SW 1271 (cell line): Measurements from ENCODE around the gene SCAMP3.
A peak's percentile ranks its signal among the peaks of the same experiment; 100 is the strongest.
"Not testable (repeated sequence)": the region's sequence is repeated elsewhere in the genome, so short reads cannot be mapped to it uniquely, and the experiment has no call there.

Source experiments
- DNase-seq, 2 experiments: peaks; one replicate each; lab custom pipeline; 2025; lab: John Stamatoyannopoulos, UW

The SCAMP3 gene

DNA sequence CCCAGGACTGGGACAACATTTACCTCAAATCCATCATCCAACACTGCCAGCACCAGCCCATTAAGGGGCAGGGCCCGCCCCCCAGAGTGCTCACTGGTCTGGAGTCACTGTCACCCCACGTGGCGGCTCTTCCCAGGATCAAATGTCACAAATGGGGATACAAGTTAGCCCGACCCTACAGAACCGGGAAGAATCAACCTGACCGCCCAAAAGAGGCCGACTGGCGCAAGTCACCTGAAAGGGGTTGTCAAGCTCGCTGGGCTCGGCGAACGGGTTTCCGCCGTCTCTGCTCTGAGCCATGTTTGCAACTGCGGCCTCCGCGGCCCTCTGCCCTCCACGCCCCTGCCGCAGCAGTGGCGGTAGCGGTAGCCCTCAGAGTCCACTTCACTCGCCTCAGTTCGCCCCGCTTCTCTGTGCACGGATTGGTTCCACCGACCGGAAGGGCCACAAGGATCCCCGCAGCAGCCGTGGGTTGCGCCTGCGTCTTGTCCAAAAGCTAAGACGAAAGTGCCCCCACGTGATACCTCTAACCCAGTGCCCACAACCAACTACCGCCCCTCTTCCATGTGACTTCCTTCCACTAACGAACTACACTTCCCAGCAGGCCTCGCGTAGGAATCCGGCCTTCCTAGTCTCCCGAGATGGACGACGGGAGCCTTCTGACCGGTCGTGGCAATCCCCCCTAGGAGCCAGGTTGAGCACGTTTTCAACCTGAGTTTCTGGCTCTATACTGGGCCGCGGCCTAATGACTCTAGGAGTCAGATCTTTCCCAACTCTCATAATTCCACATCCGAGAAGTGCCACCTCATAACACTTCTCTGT, at the start of gene SCAMP3:
Gene SCAMP3, minus strand, starts transcription at position 509 of the 822 bp plus-strand sequence. Its CDS starts 209 bp downstream, at position 300.
- peak; percentile 84 to 94 for DNase-seq

DNA sequence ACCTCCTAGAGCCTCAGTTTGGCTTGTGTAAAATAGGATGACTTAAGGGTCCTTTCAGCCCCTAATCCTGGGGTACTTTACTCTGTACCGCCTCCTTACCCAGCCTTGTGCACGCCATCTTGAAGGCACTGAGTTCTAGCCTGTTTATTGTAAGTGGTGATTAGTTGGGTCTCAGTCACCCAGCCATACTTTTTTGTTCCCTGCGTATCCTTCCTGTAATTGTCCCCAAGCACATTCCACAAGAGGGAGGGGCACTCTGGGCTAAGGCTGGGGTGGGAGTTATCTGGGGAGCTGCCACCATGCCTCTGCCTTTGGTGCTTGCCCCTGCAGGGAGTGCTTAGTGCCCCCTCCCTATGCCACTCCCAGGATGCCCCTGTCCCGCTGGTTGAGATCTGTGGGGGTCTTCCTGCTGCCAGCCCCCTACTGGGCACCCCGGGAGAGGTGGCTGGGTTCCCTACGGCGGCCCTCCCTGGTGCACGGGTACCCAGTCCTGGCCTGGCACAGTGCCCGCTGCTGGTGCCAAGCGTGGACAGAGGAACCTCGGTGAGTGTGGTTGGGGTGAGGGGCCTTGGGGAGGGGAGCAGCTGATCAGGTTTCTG, 47.4 kb upstream of the SCAMP3 start:
- no peak for DNase-seq

DNA sequence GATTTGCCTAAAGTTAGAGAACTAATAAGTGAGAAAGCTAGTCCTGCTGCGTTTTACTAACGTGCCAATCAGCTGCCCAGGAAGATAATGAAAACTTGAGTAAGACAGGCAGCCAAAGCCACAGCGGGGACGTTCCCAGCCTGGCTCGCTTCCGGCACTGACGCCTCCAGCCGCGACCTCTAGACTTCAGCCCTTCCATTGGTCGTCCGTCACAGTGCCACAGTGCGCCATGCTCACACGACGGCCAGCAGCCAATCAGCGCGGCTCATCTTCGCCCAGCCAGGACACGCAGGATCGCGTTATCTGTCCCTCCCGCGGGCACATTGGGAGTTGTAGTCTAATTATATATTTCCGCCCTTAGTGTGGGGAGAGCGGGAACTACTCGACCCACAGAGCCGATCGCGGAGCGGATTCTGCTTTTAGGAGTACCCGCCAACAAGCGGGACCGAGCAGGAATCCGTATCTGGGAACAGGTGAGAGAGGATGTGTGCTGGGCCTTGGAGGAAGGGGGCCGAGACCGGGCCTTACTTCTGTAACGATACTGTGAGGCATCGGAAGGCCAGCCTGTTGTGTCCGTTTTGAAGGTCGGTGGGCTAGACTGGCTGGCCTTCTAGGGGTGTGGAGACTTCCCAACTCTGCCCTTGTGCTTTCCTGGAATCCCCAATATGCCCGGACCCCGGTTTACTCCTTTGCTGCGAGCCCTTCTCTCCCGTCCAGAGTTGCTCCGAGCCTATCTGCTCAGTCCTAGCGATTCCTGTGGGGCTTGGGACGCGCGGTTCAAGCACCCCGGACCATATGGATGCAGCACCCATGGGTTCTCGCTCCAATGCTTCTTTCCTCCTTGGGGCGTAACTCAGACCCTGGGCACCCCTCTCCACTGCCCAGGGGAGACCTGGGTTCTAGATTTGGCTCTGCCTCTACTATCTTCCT, 46.6 kb upstream of the SCAMP3 start, which contains the start of gene FDPS:
Gene FDPS, plus strand, starts transcription at position 374 of the 930 bp plus-strand sequence. CDS start 924 bp downstream, outside the sequence.
- peak; percentile 84 to 93 for DNase-seq

DNA sequence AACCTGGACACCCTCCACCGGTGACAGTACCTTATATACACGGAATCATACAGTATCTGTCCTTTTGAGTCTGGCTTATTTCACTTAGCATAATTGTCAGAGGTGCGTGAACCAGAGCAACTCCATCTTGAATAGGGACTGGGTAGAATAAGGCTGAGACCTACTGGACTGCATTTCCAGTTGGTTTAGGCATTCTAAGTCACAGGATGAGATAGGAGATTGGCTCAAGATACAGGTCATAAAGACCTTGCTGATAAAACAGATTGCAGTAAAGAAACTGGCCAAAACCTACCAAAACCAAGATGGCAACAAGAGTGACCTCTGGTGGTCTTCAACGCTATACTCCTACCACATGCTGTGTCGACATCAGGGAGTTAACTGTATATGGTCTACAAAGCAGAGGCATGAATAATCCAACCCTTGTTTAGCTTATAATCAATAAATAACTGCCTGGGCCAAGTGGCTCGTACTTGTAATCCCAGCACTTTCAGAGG, 45.1 kb upstream of the SCAMP3 start:
- DNase-seq = peak in 1 of 2 experiments; percentile 11

DNA sequence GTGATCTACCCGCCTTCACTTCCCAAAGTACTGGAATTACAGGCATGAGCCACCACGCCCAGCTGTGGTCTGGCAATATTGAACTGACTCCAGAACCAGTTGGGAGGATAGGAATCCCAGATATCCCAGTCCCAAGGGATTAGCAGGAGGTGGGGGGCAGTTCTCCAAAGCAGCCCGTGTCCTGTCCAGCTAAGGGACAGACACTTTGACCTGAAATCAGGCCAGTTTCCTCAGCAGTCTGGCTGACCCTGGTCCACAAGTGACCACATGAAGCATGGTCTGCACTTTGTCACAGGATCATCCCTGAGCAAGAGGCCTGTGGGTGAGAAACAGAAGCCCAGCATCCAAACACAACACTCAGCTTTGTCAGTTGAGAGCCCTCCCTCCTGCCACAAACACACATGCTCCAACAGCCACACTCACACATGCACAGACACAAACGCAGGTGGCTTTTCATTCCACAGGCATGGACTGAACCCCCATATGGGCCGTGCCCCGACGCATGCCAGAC, 43.8 kb upstream of the SCAMP3 start:
- DNase-seq = no peak

DNA sequence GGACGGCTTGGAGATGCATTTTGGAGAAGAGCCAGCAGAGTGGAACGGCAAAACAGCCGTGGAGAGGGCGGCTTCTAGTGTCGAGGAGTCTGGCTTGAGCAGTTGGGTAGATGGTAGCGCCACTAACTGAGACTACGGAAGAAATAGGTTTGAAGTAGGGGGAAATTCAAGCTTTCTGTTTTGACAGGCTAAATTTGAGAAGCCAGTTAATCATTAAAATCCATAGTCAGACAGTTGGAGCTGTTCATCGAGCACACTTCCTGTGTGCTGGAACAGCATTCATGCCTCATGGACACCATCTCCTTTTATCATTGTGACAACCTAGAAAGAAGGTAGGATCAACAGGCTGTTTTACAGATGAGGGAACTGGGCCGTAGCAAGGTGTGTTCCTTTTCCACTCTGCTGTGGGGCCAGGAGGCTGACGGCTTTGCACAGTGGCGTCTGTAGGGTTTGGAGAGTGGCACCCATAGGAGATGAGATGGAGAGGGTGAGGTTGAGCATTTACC, 42.5 kb upstream of the SCAMP3 start:
- DNase-seq = no peak

DNA sequence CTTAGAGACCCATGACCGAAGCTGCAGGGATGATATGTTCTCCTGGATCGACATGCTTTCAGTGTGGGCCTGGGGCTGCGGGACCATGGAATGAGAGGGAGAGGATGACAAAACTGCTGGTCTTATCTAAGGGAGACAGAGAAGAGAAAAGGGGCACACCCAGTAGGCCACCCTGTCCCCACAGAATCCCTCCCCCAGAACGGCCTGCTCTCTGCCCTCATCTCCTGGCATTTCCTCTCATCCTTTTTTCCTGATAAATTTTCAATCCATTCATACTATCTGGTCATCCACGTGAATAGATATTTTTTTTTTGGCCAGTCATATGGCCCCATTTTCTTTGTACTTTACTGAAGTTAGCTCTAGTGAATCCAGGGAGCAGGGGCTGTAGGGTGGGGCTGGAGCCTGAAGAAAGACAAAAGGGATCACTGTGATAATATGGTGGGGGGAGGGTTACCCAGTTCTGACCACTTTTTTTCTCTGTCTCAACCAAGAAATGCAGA, 39.2 kb upstream of the SCAMP3 start, which contains the start of gene PKLR:
Gene PKLR, minus strand, starts transcription at position 97 of the 500 bp plus-strand sequence. Its CDS starts 43 bp downstream, at position 54.
- DNase-seq = no peak

DNA sequence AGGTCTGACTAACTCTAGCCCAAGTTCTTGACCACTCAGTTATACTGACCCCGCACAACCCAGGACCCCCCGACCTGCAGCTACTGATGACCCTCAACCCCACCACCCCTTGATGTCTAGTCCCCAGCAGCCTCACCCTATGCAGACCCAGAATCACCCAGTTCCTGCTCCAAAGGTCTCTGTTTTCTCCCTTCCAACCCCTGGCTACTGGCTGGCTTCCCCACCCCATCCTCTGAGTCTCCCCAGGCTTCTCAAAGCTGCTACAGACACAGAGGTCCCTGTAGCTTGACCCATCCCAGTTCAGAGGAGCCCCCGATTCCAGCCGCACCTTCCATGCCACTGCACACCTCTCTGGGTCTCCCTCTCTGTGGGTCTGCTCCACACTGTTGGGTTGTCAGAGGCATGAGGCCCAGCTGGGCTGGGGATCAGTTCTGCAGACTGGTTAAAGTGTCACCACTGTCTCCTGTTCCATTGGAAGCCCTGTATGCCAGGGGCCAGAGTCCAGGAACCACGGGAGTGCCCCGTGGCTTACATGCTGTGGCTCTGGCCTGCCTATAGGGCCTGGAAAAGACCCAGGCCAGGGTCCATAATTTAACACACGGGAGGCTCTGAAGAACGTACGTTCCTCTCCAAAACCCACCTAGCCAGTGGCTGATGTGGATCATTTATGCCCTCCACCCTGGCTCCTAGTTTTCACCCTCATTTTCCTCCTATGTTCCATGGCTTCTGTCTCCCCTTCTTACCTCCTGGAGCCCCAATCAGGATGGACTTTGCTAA, 38.6 kb upstream of the SCAMP3 start:
- DNase-seq = no peak

DNA sequence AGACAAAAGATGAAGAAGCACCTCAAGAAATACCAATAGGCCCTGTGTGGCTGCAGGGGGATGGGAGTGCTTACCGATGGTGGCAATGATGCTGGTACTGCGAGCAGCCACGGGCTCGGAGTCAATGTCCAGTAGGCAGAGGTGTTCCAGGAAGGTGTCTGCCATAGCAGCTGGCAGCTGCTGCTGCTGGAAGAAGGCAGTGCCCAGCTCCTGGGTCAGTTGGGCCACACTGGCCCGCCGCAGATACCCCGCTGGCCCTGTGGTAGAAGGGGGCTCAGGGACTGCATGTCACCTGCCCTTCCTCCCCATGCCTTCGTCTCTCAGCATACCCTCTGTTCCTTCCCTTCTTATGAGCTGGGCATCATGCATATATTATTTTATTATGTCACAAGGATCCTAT, 37.9 kb upstream of the SCAMP3 start:
- DNase-seq = no peak

DNA sequence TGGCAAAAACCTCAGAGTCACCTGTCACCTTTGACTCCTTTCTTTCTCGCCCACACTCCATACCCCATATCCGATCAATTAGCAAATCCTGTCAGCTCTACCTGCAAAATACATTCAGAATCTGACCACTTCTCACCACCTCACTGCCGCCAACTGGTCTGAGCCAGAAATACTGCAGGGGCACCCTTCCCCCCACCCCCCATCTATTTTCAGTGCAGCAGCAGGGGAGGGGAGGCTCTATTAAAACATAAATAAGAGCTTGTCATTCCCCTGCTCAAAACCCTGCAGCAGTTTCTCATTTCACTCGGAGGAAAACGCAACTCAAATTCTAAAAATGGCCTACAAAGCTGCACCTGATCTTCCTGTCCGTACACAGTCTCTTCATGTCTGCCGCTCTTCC, 35.2 kb upstream of the SCAMP3 start:
- no peak for DNase-seq

DNA sequence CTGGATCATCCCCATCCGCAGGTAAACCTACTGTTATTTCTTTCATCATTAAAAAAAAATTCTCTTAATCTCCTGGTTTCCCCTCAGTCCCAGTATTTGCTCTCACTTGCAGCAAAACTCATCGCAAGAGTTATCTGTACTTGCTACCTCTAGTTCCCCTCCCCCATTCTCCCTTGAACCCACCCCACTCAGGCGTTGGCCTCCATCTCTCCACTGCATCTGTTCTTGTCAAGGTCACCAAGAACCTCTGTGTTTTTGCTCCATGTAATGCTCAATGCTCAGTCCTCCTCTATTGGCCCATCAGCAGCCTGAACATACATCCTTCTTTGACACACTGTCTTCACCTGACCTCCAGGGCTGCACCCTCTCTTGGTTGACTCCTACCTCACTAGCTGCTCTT, 34.5 kb upstream of the SCAMP3 start:
- no peak for DNase-seq

DNA sequence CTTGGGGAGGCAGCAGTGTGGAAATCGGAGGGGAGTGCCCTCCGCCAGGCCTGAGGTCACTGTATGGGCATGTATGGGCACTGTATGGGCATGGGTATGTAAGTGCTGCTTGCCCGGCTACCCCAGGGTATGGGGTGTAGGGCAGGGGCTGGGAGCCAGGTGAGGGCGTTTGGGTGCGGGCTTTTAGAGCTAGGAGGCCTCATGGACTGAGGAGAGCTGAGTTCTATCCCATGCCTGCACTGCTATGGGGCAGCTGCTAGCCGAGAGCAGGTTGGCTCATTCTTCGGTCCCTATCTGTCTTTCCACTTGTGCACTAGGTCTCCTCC, 33.7 kb upstream of the SCAMP3 start:
- no peak for DNase-seq

DNA sequence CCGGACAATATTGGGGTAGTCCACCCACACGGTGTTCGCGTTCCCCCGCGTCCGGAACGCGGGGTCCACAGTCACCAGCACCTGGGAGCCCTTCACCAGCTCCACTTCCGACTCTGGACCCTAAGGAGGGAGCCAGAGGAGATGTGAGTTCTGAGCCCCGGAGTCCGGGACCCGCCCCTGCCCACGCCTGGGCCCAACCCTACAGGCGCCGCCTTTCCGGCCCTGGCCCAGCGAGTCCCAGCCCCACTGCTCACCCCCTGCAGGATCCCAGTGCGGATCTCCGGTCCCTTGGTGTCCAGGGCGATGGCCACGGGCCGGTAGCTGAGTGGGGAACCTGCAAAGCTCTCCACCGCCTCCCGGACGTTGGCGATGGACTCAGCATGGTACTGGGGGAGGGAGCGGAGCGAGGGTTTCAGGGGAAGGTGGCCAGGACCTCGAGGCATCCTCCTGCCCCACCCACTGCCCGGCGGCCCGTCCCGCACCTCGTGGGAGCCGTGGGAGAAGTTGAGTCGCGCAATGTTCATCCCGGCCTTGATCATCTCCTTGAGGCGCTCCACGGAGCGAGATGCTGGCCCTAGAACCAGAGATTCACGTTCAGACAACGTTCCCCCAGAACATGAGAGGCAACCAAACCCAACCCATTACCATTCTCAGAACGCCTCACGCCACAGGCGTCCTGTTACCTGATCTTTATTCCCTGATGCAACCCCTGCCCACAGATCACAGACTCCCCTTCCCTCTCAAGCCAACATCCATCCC, 33.2 kb upstream of the SCAMP3 start:
- no peak for DNase-seq

DNA sequence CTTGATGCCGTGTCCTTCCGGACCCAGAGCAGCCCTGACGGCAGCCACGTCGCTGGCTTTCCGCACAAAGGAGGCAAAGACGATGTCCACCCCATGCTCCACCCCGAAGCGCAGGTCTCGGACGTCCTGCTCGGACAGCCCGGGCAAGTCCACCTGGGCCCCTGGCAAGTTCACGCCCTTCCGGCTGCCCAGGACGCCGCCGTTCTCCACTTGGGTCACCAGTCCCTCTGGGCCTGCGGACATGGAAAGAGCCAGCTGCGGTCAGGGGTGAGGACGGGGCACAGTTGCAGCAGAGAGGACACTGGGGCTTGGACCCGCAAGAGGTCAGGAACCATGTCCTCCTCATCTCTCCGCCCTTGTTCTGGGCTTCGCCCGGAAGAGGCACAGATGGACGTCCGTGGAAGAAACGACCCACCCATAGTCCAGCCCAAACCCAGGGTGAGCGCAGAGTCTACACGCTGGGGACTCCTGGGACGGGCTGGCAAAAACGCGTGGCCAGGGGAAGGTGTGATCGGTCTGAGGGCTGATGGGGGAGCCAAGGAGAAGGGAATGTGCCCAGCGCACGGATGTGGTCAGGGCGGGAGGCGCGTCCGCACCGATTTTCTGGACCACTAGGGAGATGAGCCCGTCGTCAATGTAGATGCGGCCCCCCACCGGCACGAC, 32.5 kb upstream of the SCAMP3 start:
- DNase-seq = no peak

DNA sequence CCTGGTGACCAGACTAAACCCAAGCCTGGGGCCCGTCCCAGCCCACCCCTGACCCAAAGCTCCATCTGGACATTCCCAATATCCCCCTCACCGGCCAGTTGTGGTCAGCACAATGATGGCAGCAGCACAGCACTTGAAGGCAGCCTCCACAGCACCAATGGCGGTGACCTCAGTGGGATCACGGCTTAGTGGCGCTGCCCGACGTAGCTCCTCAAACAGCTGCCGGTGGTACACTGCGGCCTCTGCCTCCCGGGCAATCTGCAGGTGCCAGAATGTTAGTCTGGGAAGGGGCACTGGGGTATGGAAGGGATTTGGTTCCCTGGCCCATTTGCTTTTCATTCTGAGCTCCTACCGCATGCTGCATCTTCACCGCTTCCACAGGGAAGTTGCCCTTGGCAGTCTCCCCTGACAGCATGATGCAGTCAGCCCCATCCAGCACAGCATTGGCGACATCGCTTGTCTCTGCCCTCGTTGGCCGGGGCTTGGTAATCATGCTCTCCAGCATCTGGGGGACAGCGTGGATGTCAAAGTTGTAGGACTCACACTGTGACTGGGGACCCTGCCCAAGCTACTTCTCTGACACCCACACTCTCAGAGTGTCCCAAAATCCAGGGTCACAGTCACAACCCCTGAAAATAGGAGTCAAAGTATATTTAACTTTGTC, 31.1 kb upstream of the SCAMP3 start:
- no peak for DNase-seq

DNA sequence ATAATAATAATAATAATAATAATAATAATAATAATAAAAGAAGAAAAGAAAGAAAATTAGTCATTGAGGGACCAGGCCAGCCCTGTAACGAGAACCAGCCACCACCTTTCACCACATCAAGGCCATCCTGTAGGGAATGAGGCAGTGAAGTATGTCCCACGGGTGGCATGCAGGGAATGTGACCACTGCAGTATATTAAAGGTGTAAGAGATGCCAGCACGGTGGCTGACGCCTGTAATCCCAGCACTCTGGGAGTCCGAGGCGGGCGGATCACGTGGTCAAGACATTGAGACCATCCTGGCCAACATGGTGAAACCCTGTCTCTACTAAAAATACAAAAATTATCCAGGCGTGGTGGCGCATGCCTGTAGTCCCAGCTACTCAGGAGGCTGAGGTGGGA, 28.8 kb upstream of the SCAMP3 start:
- not testable (repeated sequence) for DNase-seq

DNA sequence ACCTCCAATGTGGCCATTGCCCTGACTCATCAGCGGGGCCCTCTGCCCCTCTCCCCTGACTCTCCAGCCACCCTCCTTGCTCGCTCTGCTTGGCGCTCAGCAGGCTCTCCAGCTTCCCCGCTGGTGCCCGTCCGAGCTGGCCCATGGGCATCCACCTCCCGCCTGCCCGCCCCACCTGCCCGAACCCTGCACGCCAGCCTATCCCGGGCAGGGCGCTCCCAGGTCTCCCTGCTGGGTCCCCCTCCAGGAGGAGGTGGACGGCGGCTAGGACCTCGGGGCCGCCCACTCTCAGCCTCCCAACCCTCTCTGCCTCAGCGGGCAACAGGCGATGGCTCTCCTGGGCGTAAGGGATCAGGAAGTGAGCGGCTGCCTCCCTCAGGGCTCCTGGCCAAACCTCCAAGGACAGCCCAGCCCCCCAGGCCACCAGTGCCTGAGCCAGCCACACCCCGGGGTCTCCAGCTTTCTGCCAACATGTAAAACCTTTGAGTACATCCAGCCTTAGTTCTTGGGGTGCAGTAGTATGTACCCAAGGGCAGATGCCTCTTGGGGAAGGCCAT, 25.9 kb upstream of the SCAMP3 start:
- no peak for DNase-seq

DNA sequence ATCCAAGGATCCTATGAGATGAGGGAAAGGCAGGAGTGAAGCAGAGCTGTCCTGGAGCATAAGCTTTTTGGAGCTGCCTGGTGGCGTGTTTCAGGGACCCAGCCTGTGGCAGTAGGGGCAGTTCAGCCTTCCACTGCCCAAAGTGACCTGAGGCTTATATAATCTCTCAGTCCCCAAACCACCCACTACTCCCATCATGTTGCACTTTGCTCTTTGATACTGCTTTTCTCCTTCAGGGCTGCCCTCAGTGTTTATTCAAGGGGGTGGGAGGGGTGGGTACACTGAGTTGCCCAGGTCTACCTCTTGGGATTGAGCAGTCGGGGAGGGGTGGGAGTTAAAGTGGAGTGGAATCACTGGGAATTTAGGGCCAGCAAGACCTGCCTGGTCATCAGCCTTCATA, 24.4 kb upstream of the SCAMP3 start:
- DNase-seq = no peak

DNA sequence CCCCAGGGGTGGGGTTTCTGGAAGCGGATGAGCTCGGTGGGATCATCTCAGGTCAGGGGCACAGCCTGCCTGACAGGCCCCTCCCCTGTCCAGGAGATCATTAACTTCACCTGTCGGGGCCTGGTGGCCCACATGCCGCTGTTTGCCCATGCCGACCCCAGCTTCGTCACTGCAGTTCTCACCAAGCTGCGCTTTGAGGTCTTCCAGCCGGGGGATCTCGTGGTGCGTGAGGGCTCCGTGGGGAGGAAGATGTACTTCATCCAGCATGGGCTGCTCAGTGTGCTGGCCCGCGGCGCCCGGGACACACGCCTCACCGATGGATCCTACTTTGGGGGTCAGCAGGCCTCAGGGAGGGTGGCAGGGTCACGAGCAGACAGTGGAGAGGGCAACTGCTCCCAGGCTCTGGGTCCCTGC, 23.5 kb upstream of the SCAMP3 start:
- DNase-seq = no peak
